ENCODE measurements around the gene SMARCA5.

The SMARCA5 gene

GRCh38 chr4:143554728-143555597, 41.5 kb downstream of the SMARCA5 start:
- no peak for TF ChIP-seq ZNF792 (tag by site-specific recombination; IDR thresholded peaks at IDR 0.05)
- peak; percentile 60 for TF ChIP-seq SCRT2 (tag by site-specific recombination; IDR thresholded peaks at IDR 0.05)

GRCh38 chr4:143555676-143556075, 42.2 kb downstream of the SMARCA5 start:
- H3K36me3 ChIP-seq (ENCODE audit: control insufficient read depth in 2 of 2, insufficient read depth in 1 of 2, low read length in 2 of 2), result peaks cover 7 to 43% of the 10 kb centered on the region in 2 experiments
- CTCF ChIA-PET, result interaction anchor here (1.1 kb wide), 1 partner anchor 588 kb away, joined by 4 read pairs; no protein-coding TSS in a partner anchor

More at GRCh38 chr4:143554728-143555597, 41.5 kb downstream of the SMARCA5 start:
- ChIA-PET CTCF (interaction anchor here (1.1 kb wide), 1 partner anchor 588 kb away, joined by 4 read pairs; no protein-coding TSS in a partner anchor), POLR2A (no interaction called here)
- H3K9me3 ChIP-seq (ENCODE audit: control insufficient read depth, insufficient read depth, low read depth, low read length), result no peaks in the 10 kb centered on the region
- no peak overlapping the region for H3K27ac ChIP-seq (ENCODE audit: extremely low read depth, low read depth, low read length)
- H3K4me1 ChIP-seq (ENCODE audit: control insufficient read depth, insufficient read depth, low read length), result no peaks in the 10 kb centered on the region
- peaks cover 14 to 51% of the 10 kb centered on the region in 2 experiments for H3K36me3 ChIP-seq (ENCODE audit: control insufficient read depth in 2 of 2, insufficient read depth in 1 of 2, low read length in 2 of 2)
- no peak overlapping the region for H3K4me3 ChIP-seq (ENCODE audit: low read depth, low read length)

DNA sequence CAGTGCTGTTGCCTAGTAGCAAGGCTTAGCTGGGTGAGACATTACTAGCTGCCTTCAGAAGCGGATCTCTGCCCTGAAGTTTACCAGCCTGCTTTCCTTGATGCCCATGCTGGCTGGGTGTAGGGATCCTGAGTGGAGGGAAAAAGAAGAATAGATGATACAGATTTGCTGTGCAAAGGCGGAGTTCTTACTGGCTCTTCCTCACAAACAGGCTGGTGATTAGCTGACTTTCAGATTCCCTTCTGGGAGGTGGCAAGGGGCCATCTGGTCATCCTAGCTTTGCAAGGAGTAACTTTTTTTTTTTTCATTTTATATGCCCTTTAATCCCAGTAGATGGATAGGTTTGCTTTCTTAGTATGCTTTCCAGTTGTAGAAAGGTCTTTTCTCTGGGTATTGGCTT, 44.8 kb downstream of the SMARCA5 start:
- Histone ChIP-seq H3K36me3 (ENCODE audit: control insufficient read depth in 2 of 2, insufficient read depth in 1 of 2, low read length in 2 of 2) (peaks cover 4 to 20% of the 10 kb centered on the region in 2 experiments; a peak in 2 of 3 replicates), H3K4me1 (ENCODE audit: control insufficient read depth, insufficient read depth, low read length) (no peaks in the 10 kb centered on the region), H3K27ac (ENCODE audit: extremely low read depth, low read depth, low read length) (no peak overlapping the region), H3K4me3 (ENCODE audit: low read depth, low read length) (no peak overlapping the region), H3K9me3 (ENCODE audit: control insufficient read depth, insufficient read depth, low read depth, low read length) (no peaks in the 10 kb centered on the region)
- ChIA-PET CTCF (interaction anchor here (0.6 to 1.3 kb wide), 7 partner anchors 11 to 603 kb away, joined by 3 to 4 read pairs (median 3); no protein-coding TSS in a partner anchor), POLR2A (no interaction called here)
- TF ChIP-seq WT1 (tag by site-specific recombination; IDR thresholded peaks at IDR 0.05) (no peak), ZBTB17 (tag by site-specific recombination; IDR thresholded peaks at IDR 0.05) (peak; percentile 69; the same call in 1 of the 2 replicates), IKZF3 (tag by site-specific recombination; IDR thresholded peaks at IDR 0.05) (no peak), ZFP41 (tag by site-specific recombination; IDR thresholded peaks at IDR 0.05; ENCODE audit: borderline replicate concordance) (no peak)

More at GRCh38 chr4:143555676-143556075, 42.2 kb downstream of the SMARCA5 start:
- Histone ChIP-seq H3K4me1 (ENCODE audit: control insufficient read depth, insufficient read depth, low read length) (no peaks in the 10 kb centered on the region), H3K9me3 (ENCODE audit: control insufficient read depth, insufficient read depth, low read depth, low read length) (no peaks in the 10 kb centered on the region), H3K27ac (ENCODE audit: extremely low read depth, low read depth, low read length) (no peak overlapping the region), H3K4me3 (ENCODE audit: low read depth, low read length) (no peak overlapping the region)
- TF ChIP-seq ZBTB1 (tag by site-specific recombination; IDR thresholded peaks at IDR 0.05), result no peak
- TF ChIP-seq, protein P1, sequence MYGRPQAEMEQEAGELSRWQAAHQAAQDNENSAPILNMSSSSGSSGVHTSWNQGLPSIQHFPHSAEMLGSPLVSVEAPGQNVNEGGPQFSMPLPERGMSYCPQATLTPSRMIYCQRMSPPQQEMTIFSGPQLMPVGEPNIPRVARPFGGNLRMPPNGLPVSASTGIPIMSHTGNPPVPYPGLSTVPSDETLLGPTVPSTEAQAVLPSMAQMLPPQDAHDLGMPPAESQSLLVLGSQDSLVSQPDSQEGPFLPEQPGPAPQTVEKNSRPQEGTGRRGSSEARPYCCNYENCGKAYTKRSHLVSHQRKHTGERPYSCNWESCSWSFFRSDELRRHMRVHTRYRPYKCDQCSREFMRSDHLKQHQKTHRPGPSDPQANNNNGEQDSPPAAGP (tag by site-specific recombination; IDR thresholded peaks at IDR 0.05), result no peak
- no peak for TF ChIP-seq KLF7 (tag by site-specific recombination; IDR thresholded peaks at IDR 0.05; ENCODE audit: borderline replicate concordance)
- no peak for TF ChIP-seq SETDB1 (IDR thresholded peaks at IDR 0.05; ENCODE audit: insufficient read length, low read length)
- no peak for TF ChIP-seq ZNF214 (tag by site-specific recombination; IDR thresholded peaks at IDR 0.05; ENCODE audit: borderline replicate concordance)
- no peak for TF ChIP-seq ZNF426 (tag by site-specific recombination; IDR thresholded peaks at IDR 0.05)
- TF ChIP-seq ZNF398 (tag by site-specific recombination; IDR thresholded peaks at IDR 0.05), result no peak
- TF ChIP-seq ZNF571 (tag by site-specific recombination; IDR thresholded peaks at IDR 0.05), result no peak
- TF ChIP-seq ZFP3 (tag by site-specific recombination; IDR thresholded peaks at IDR 0.05; ENCODE audit: low read depth), result no peak
- no peak for TF ChIP-seq ZSCAN16 (tag by site-specific recombination; IDR thresholded peaks at IDR 0.05)
- TF ChIP-seq ZNF600 (tag by site-specific recombination; IDR thresholded peaks at IDR 0.05), result no peak
- no peak for TF ChIP-seq HOXA7 (CRISPR knock-in tag; IDR thresholded peaks at IDR 0.05; ENCODE audit: borderline replicate concordance)
- TF ChIP-seq SALL2 (tag by site-specific recombination; IDR thresholded peaks at IDR 0.05; ENCODE audit: borderline replicate concordance), result no peak
- TF ChIP-seq, protein P2, sequence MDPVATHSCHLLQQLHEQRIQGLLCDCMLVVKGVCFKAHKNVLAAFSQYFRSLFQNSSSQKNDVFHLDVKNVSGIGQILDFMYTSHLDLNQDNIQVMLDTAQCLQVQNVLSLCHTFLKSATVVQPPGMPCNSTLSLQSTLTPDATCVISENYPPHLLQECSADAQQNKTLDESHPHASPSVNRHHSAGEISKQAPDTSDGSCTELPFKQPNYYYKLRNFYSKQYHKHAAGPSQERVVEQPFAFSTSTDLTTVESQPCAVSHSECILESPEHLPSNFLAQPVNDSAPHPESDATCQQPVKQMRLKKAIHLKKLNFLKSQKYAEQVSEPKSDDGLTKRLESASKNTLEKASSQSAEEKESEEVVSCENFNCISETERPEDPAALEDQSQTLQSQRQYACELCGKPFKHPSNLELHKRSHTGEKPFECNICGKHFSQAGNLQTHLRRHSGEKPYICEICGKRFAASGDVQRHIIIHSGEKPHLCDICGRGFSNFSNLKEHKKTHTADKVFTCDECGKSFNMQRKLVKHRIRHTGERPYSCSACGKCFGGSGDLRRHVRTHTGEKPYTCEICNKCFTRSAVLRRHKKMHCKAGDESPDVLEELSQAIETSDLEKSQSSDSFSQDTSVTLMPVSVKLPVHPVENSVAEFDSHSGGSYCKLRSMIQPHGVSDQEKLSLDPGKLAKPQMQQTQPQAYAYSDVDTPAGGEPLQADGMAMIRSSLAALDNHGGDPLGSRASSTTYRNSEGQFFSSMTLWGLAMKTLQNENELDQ (tag by site-specific recombination; IDR thresholded peaks at IDR 0.05; ENCODE audit: low read depth), result no peak
- POLR2A ChIA-PET, result no interaction called here
